BJ (cell line): ENCODE measurements around the gene SMARCAL1. TPM values are rescaled to one million over a fixed set of nuclear protein-coding genes. Genes with fewer than 3 reads are reported as not detected.

ENCODE experiments used
- CTCF ChIA-PET: fragments of 350-600 bp; formaldehyde crosslinking; extraction: SDS; loops from one replicate; lab custom pipeline; 2021; ENCODE audit warnings: antibody characterized with exemption, inconsistent platforms; lab: Yijun Ruan, JAX
- POLR2A ChIA-PET: fragments of 300-600 bp; sonication (Branson Sonifier 250); formaldehyde crosslinking; extraction: SDS; loops from one replicate; lab custom pipeline; 2021; ENCODE audit warnings: antibody characterized with exemption; lab: Charles Lee
- DNase-seq: peaks from one replicate; pipeline ENCODE4 v3.0.0-alpha.2; 2011; ENCODE audit warnings: low read depth
- H3K27me3 ChIP-seq: 2 replicates; pipeline ENCODE4 v1.6.0; 2011; ENCODE audit warnings: low read length; ENCODE audit not compliant: control insufficient read depth, insufficient read depth
- H3K36me3 ChIP-seq: 2 replicates; pipeline ENCODE4 v1.5.1; 2011; ENCODE audit warnings: low read length; ENCODE audit not compliant: control insufficient read depth, insufficient read depth
- H3K4me3 ChIP-seq: 2 replicates; pipeline ENCODE4 v1.5.1; 2011; ENCODE audit warnings: low read depth, mild to moderate bottlenecking, control low read depth, low read length
- polyA plus RNA-seq: library from polyadenylated mRNA; depleted of rRNA; stranded (reverse); fragments of >200 nt; gene quantifications from 2 replicates; pipeline ENCODE4 v1.2.3, GENCODE V29; 2011
- TF ChIP-seq, protein P1 (sequence below): IDR thresholded peaks from 2 replicates; pipeline ENCODE4 v1.5.1; 2011; ENCODE audit warnings: low read depth, mild to moderate bottlenecking, control low read depth, inconsistent platforms, low read length, moderate library complexity; ENCODE audit not compliant: insufficient read depth

The SMARCAL1 gene
- polyA plus RNA-seq, 1 experiment: 41.2 TPM

DNA sequence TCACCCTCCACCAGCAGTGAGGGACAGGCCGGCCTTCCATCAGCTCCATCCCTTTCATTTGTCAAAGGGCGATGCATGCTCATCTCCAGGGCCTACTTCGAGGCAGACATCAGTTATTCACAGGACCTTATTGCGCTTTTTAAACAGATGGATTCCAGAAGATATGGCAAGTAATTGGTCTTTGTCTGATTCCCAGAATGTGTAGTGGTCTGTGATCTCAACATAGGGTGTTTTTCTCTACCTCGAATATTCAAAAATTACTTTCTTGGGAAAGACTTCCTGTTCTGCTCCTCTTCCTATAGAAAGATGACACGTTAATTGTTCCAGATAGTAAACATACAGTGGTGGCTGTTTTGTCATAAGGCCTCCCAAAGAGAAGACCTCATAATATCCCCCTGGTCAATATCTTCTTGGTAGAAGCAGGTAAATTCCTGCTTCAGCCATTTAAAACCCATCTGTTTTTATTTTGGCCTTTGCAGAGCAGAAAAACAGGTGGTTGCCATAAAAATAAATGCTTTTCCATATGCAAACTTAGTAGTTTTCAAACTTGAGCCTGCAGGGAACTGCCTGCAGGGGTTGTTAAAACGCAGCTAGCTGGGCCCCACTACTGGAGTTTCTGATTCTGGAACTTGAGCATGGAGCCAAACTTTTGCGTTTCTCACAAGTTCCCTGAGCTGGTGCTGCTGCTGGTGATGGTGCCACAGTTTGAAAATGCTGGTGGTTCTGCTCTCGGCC lies 8.2 kb downstream of the SMARCAL1 start:
- Histone ChIP-seq H3K27me3 (no peaks in the 10 kb centered on the region), H3K36me3 (peaks cover 27% of the 10 kb centered on the region), H3K4me3 (no peak overlapping the region)
- ChIA-PET POLR2A (no interaction called here), CTCF (no interaction called here)
- TF ChIP-seq, protein P1, sequence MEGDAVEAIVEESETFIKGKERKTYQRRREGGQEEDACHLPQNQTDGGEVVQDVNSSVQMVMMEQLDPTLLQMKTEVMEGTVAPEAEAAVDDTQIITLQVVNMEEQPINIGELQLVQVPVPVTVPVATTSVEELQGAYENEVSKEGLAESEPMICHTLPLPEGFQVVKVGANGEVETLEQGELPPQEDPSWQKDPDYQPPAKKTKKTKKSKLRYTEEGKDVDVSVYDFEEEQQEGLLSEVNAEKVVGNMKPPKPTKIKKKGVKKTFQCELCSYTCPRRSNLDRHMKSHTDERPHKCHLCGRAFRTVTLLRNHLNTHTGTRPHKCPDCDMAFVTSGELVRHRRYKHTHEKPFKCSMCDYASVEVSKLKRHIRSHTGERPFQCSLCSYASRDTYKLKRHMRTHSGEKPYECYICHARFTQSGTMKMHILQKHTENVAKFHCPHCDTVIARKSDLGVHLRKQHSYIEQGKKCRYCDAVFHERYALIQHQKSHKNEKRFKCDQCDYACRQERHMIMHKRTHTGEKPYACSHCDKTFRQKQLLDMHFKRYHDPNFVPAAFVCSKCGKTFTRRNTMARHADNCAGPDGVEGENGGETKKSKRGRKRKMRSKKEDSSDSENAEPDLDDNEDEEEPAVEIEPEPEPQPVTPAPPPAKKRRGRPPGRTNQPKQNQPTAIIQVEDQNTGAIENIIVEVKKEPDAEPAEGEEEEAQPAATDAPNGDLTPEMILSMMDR: no peak
- no peak for DNase-seq

DNA sequence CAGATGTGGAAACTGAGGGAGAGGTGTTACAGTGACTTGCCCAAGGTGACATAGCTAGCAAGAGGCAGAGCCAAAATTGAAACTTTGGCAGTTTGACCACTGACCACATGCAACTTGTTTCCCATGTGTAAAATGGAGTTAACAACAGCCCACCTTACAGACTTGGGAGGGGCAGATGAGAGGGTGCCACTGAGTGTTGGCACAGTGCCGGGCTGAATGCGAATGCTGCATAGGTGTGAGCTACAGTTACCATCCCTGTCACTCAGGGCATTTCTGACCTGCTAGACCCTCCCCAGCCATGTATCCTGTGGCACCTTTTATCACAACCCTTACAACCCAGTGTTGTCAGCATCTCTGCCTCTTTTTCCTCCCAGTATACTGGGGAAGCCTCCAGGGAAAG lies 10.8 kb downstream of the SMARCAL1 start:
- POLR2A ChIA-PET: no interaction called here
- peaks cover 20% of the 10 kb centered on the region for H3K36me3 ChIP-seq
- no peak for DNase-seq
- no peaks in the 10 kb centered on the region for H3K27me3 ChIP-seq
- TF ChIP-seq, protein P1: no peak
- H3K4me3 ChIP-seq: no peak overlapping the region
- CTCF ChIA-PET: interaction anchor here (0.9 to 1.2 kb wide), 3 partner anchors 8 to 313 kb away, joined by 3 to 5 read pairs (median 3); no protein-coding TSS in a partner anchor

DNA sequence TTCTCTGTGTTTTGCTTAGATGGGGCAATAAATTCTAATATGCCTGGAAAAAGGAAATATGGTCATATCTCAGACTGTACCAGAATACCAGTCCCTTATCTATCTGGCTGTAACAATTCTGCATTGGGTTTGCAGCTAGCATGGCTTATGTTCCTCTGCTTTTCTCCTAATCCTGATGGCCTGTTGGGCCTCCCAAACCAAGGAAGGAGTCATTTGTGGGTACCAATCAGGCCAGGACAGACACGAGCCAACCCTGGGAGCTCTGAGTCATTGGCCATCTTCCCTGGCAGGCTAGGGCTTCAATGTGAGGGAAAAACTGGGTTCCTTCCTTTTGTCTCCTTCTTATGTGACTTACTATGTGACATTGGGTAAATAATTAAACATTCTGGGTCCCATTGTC lies 12.0 kb downstream of the SMARCAL1 start:
- POLR2A ChIA-PET: no interaction called here
- no peak for DNase-seq
- TF ChIP-seq, protein P1: no peak
- Histone ChIP-seq H3K36me3 (peaks cover 20% of the 10 kb centered on the region), H3K4me3 (no peak overlapping the region), H3K27me3 (no peaks in the 10 kb centered on the region)
- CTCF ChIA-PET: interaction anchor here (0.8 to 1.2 kb wide), 2 partner anchors 19 to 20 kb away, joined by 3 read pairs; no protein-coding TSS in a partner anchor

DNA sequence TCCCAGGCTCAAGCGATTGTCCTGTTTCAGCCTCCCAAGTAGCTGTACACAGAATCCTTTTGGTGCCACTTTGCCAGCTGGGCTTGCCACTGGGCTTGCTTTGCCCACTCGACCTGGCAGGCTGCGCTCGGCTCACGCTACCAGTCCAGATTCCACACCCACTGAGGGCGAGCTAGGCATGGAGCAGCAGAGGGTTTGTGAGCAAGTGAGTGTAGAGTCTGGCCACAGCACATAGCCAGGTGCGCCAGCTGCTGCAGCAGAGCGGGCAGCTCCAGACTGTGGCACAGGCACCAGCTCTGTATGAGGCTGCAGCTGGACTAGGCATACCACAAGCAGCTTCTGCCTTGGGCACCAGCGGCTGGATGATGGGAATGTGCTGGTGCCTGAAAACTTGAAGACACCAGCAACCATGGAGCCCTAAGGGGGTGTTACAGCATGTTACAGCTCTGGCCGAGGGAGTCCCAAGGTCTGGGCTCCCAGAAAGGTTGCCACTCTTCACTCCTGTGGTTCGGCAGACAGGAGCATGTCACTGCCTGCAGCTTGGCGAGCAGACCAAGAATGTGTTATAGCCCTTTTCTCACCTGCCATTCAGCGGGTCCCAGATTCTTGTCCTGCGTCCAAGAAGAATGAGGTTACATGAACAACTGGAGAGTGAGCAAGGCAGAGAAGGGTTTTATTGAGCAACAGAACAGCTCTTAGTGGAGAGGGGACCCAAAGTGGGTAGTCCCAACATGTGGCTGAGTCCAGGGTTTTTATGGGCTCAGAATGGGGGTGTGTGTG lies 12.9 kb downstream of the SMARCAL1 start:
- ChIA-PET POLR2A (no interaction called here), CTCF (interaction anchor here (1.3 to 1.4 kb wide), 2 partner anchors 28 to 84 kb away, joined by 3 read pairs; no protein-coding TSS in a partner anchor)
- no peak for DNase-seq
- TF ChIP-seq, protein P1: no peak
- peaks cover 21% of the 10 kb centered on the region for H3K36me3 ChIP-seq
- H3K4me3 ChIP-seq: no peak overlapping the region
- H3K27me3 ChIP-seq: no peaks in the 10 kb centered on the region

DNA sequence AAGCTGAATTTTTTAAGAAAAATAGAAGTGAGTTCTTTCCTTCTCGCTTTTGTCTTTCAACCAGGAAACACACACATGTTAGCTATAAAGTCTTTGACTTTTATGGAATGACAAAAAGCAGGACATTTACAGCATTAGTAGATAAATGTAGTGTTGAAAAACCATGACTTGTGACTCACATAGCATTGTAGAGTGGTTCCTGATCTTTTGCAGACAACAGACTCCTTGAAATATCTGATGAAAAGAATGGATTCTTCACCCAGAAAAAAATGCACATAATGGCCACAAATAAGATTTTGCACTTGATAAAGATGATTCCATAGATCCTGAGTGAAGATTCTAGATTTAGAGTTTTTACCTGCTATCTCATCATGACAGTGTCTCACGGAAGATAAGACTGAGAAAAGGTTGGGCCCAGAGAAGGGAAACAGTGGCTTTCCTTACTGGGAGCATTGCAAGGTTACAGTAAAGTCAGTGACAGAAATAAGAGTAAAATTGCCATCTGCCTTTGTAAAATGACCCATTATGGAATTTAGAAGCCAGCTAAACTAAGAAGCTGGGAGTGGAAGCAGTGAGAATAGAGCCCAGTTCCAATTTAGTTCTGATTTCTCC lies 14.0 kb downstream of the SMARCAL1 start:
- H3K4me3 ChIP-seq: no peak overlapping the region
- peaks cover 25% of the 10 kb centered on the region for H3K36me3 ChIP-seq
- DNase-seq: peak; percentile 75
- TF ChIP-seq, protein P1: no peak
- POLR2A ChIA-PET: no interaction called here
- CTCF ChIA-PET: interaction anchor here (1.0 to 1.4 kb wide), 3 partner anchors 27 to 85 kb away, joined by 3 read pairs; no protein-coding TSS in a partner anchor
- H3K27me3 ChIP-seq: no peaks in the 10 kb centered on the region
